Stomach (tissue), 4 donors: Measurements from ENCODE around the gene FPR1.

Experiments
- POLR2A ChIP-seq, 4 donors: fragments of 450-650 bp; IDR thresholded peaks; one replicate each; pipeline ENCODE4 v1.6.1; 2016; ENCODE audit warnings: antibody characterized with exemption in 4 of 4, control low read depth in 2 of 4, mild to moderate bottlenecking in 1 of 4, moderate library complexity in 1 of 4
- POLR2AphosphoS5 ChIP-seq, 3 donors: sonication (generic); formaldehyde crosslinking; IDR thresholded peaks; one replicate each; pipeline ENCODE4 v1.6.1; 2016; ENCODE audit warnings: antibody characterized with exemption in 3 of 3

GRCh38 chr19:51754770-51755169 is 3.1 kb upstream of the FPR1 start:
- no peak for TF ChIP-seq POLR2AphosphoS5 (IDR thresholded peaks at IDR 0.05)
- TF ChIP-seq POLR2A (IDR thresholded peaks at IDR 0.05) = no peak
